OCI-LY1 (cell line): ENCODE measurements around the gene ATN1.

Experiments used
- H2AFZ ChIP-seq: fragments of 200-600 bp; sonication (generic), shearing (Covaris generic); 2 replicates; pipeline ENCODE4 v1.6.0; 2014; ENCODE audit warnings: antibody characterized with exemption, mild to moderate bottlenecking, low read length
- H3F3A ChIP-seq: fragments of 200-600 bp; sonication (generic), shearing (Covaris generic); 2 replicates; pipeline ENCODE4 v1.6.0; 2014; ENCODE audit warnings: mild to moderate bottlenecking, antibody characterized with exemption, low read length, moderate library complexity; ENCODE audit not compliant: insufficient read depth
- H3K27ac ChIP-seq: fragments of 200-600 bp; sonication (generic); 2 replicates; pipeline ENCODE4 v1.5.1; 2014; ENCODE audit warnings: low read length, mixed run types, mild to moderate bottlenecking, low read depth; ENCODE audit not compliant: poor library complexity, severe bottlenecking
- H3K27me3 ChIP-seq: fragments of 200-600 bp; sonication (generic); 2 replicates; pipeline ENCODE4 v1.6.0; 2014; ENCODE audit warnings: antibody characterized with exemption, mild to moderate bottlenecking, low read length, moderate library complexity; ENCODE audit not compliant: insufficient read depth
- H3K36me3 ChIP-seq: fragments of 200-600 bp; sonication (generic); 2 replicates; pipeline ENCODE4 v1.6.1; 2014; ENCODE audit warnings: mild to moderate bottlenecking, antibody characterized with exemption, low read length, moderate library complexity, mixed read lengths; ENCODE audit not compliant: insufficient read depth
- H3K4me1 ChIP-seq: fragments of 200-600 bp; sonication (generic); 2 replicates; pipeline ENCODE4 v1.5.1; 2014; ENCODE audit warnings: mild to moderate bottlenecking, low read length, moderate library complexity; ENCODE audit not compliant: insufficient read depth, severe bottlenecking
- H3K4me2 ChIP-seq: fragments of 200-600 bp; sonication (generic), shearing (Covaris generic); 2 replicates; pipeline ENCODE4 v1.6.1; 2014; ENCODE audit warnings: low read length
- H3K4me3 ChIP-seq: fragments of 200-600 bp; sonication (generic); 2 replicates; pipeline ENCODE4 v1.5.1; 2014; ENCODE audit warnings: low read length, low read depth, mild to moderate bottlenecking, mixed read lengths; ENCODE audit not compliant: poor library complexity, severe bottlenecking
- H3K79me2 ChIP-seq: fragments of 200-600 bp; shearing (Covaris generic); 2 replicates; pipeline ENCODE4 v1.6.1; 2016; ENCODE audit warnings: mixed run types, low read length, mixed read lengths; ENCODE audit not compliant: insufficient read depth
- H3K9ac ChIP-seq: fragments of 200-600 bp; sonication (generic), shearing (Covaris generic); 2 replicates; pipeline ENCODE4 v1.6.1; 2014; ENCODE audit warnings: mild to moderate bottlenecking, low read length, mixed read lengths
- H3K9me2 ChIP-seq: fragments of 200-600 bp; sonication (generic), shearing (Covaris generic); 2 replicates; pipeline ENCODE4 v1.6.1; 2014; ENCODE audit warnings: low read depth, mild to moderate bottlenecking, low read length, mixed read lengths
- H3K9me3 ChIP-seq: fragments of 200-600 bp; shearing (Covaris generic); 2 replicates; pipeline ENCODE4 v1.6.1; 2014; ENCODE audit warnings: low read length, mixed read lengths
- H4K20me1 ChIP-seq: fragments of 200-600 bp; sonication (generic), shearing (Covaris generic); 2 replicates; pipeline ENCODE4 v1.6.0; 2016; ENCODE audit warnings: mild to moderate bottlenecking, low read length; ENCODE audit not compliant: insufficient read depth
- CTCF ChIP-seq: fragments of 200-600 bp; sonication (generic), shearing (Covaris generic); IDR thresholded peaks from 2 replicates; pipeline ENCODE4 v1.5.1; 2017; ENCODE audit warnings: mild to moderate bottlenecking, antibody characterized with exemption, low read length, moderate library complexity, mixed read lengths
- EZH2 ChIP-seq: fragments of 200-600 bp; sonication (generic), shearing (Covaris generic); IDR thresholded peaks from 2 replicates; pipeline ENCODE4 v1.8.0; 2017; ENCODE audit warnings: borderline replicate concordance, mixed run types, mild to moderate bottlenecking, antibody characterized with exemption, low read length, moderate library complexity, mixed read lengths

The ATN1 gene

GRCh38 chr12:6967651-6968100, 39.9 kb downstream of the ATN1 start:
- Histone ChIP-seq H4K20me1 (no peaks in the 10 kb centered on the region), H3K9me3 (no peaks in the 10 kb centered on the region), H3K79me2 (peaks cover 27% of the 10 kb centered on the region), H3F3A (0 out of 2 replicates have a peak, but pooled peaks cover 4% of the 10 kb centered on the region), H3K4me1 (peaks cover 47% of the 10 kb centered on the region), H2AFZ (no peak overlapping the region), H3K9ac (no peak overlapping the region), H3K4me2 (no peak overlapping the region), H3K27me3 (no peaks in the 10 kb centered on the region), H3K9me2 (no peaks in the 10 kb centered on the region), H3K36me3 (peaks cover 59% of the 10 kb centered on the region), H3K4me3 (no peak overlapping the region), H3K27ac (no peak overlapping the region)
- TF ChIP-seq EZH2 (no peak), CTCF (no peak)

- Histone ChIP-seq H3K9me3 (no peaks in the 10 kb centered on the region), H3K79me2 (peaks cover 29% of the 10 kb centered on the region), H2AFZ (no peak overlapping the region), H3K27ac (no peak overlapping the region), H3K9me2 (no peaks in the 10 kb centered on the region), H3K9ac (no peak overlapping the region; the same call in 1 of the 2 replicates), H3F3A (0 out of 2 replicates have a peak, but pooled peaks cover 4% of the 10 kb centered on the region), H3K4me2 (peak overlapping the region; percentile 81), H3K27me3 (no peaks in the 10 kb centered on the region), H3K36me3 (peaks cover 61% of the 10 kb centered on the region), H3K4me3 (peak overlapping the region; percentile 81), H3K4me1 (peaks cover 42% of the 10 kb centered on the region), H4K20me1 (no peaks in the 10 kb centered on the region)
- TF ChIP-seq EZH2 (no peak), CTCF (no peak)
These were observed 40.7 kb downstream of the ATN1 start for GRCh38 chr12:6968426-6968825.

- no peak for TF ChIP-seq CTCF
- no peak for TF ChIP-seq EZH2
- Histone ChIP-seq H3K4me1 (peaks cover 29% of the 10 kb centered on the region), H4K20me1 (no peaks in the 10 kb centered on the region), H3K27me3 (no peaks in the 10 kb centered on the region), H2AFZ (no peak overlapping the region), H3F3A (0 out of 2 replicates have a peak, but pooled peaks cover 4% of the 10 kb centered on the region), H3K9me2 (no peaks in the 10 kb centered on the region), H3K4me2 (peak overlapping the region; percentile 81), H3K9ac (peak overlapping the region; percentile 85), H3K36me3 (peaks cover 65% of the 10 kb centered on the region), H3K4me3 (peak overlapping the region; percentile 81), H3K9me3 (no peaks in the 10 kb centered on the region), H3K27ac (peak overlapping the region; percentile 24), H3K79me2 (peaks cover 29% of the 10 kb centered on the region)
These were observed 42.4 kb downstream of the ATN1 start for GRCh38 chr12:6970096-6970527.
